Ascending aorta (tissue), 2 donors: ENCODE results near the gene BABAM2. TPM values are rescaled to one million over a fixed set of nuclear protein-coding genes. Genes with fewer than 3 reads are reported as not detected.
A peak's percentile ranks its signal among the peaks of the same experiment; 100 is the strongest.

Source experiments
- DNase-seq, 2 donors: peaks; one replicate each; pipeline ENCODE4 v3.0.0-alpha.2; 2019; ENCODE audit warnings: low spot score in 2 of 2
- H3K27ac ChIP-seq, 2 donors: fragments of 200-600 bp; sonication (generic); one replicate each; pipeline ENCODE4 v1.5.1; 2016 to 2017; ENCODE audit warnings: mild to moderate bottlenecking in 1 of 2
- H3K27me3 ChIP-seq: fragments of 200-600 bp; sonication (generic); one replicate; pipeline ENCODE4 v1.5.1; 2017
- H3K36me3 ChIP-seq, 2 donors: fragments of 200-600 bp; sonication (generic); one replicate each; pipeline ENCODE4 v1.5.1; 2016
- H3K4me1 ChIP-seq, 2 donors: fragments of 200-600 bp; sonication (generic); one replicate each; pipeline ENCODE4 v1.5.1; 2016 to 2017; ENCODE audit warnings: mild to moderate bottlenecking in 1 of 2
- H3K4me3 ChIP-seq, 2 donors: fragments of 200-600 bp; sonication (generic); one replicate each; pipeline ENCODE4 v1.5.1; 2016 to 2017; ENCODE audit warnings: mild to moderate bottlenecking in 1 of 2
- H3K9me3 ChIP-seq, 2 donors: fragments of 200-600 bp; sonication (generic); one replicate each; pipeline ENCODE4 v1.5.1; 2016
- intact Hi-C: fragments of 100-400 bp; cut with DNase I; formaldehyde crosslinking; loops from one replicate; pipeline ENCODE4 v1.15.1; 2023
- total RNA-seq: library from RNA; depleted of rRNA; stranded (reverse); fragments of >200 nt; gene quantifications from one replicate; pipeline ENCODE4 v1.1.0, GENCODE V29; 2016
- TF ChIP-seq, protein P1 (sequence below), 3 experiments: fragments of 200-600 bp in 2 of 3; fragments of 450-650 bp in 1 of 3; sonication (generic) in 2 of 3; IDR thresholded peaks; one replicate each; pipeline ENCODE4 v1.5.1; 2016 to 2019; ENCODE audit warnings: antibody characterized with exemption in 3 of 3, mild to moderate bottlenecking in 1 of 3, moderate library complexity in 1 of 3

The BABAM2 gene
- total RNA-seq, 1 donor from 2014 or later, result 19.6 TPM

DNA sequence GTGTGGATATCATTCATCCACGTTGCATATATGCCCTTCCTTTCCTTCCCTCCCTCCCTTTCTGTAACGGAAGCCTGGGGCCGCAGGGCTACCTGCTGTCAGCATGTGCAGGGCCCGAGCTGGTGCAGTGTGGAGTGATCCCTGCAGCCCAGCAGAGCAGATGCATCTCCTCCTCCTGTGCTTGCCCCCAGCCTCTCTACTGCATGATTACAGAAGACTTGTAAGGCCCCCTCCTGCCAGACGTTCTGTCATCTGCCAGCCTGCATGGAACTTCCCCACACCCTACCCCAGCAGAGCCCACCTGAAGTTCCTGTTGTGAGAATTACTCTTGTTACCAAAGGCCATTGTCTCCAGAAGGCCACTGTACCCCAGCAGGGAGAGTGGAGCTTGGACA is 434.6 kb downstream of the BABAM2 start:
- intact Hi-C loops, result no loop called here
- no peaks in the 10 kb centered on the region for H3K36me3 ChIP-seq
- H3K4me3 ChIP-seq, result no peak overlapping the region
- H3K4me1 ChIP-seq, result peaks cover 0 to 40% of the 10 kb centered on the region in 2 donors
- no peak for DNase-seq
- H3K27ac ChIP-seq, result no peak overlapping the region
- H3K9me3 ChIP-seq, result no peaks in the 10 kb centered on the region
- TF ChIP-seq, protein P1, sequence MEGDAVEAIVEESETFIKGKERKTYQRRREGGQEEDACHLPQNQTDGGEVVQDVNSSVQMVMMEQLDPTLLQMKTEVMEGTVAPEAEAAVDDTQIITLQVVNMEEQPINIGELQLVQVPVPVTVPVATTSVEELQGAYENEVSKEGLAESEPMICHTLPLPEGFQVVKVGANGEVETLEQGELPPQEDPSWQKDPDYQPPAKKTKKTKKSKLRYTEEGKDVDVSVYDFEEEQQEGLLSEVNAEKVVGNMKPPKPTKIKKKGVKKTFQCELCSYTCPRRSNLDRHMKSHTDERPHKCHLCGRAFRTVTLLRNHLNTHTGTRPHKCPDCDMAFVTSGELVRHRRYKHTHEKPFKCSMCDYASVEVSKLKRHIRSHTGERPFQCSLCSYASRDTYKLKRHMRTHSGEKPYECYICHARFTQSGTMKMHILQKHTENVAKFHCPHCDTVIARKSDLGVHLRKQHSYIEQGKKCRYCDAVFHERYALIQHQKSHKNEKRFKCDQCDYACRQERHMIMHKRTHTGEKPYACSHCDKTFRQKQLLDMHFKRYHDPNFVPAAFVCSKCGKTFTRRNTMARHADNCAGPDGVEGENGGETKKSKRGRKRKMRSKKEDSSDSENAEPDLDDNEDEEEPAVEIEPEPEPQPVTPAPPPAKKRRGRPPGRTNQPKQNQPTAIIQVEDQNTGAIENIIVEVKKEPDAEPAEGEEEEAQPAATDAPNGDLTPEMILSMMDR (IDR thresholded peaks at IDR 0.05), result no peak
- H3K27me3 ChIP-seq, result no peaks in the 10 kb centered on the region

DNA sequence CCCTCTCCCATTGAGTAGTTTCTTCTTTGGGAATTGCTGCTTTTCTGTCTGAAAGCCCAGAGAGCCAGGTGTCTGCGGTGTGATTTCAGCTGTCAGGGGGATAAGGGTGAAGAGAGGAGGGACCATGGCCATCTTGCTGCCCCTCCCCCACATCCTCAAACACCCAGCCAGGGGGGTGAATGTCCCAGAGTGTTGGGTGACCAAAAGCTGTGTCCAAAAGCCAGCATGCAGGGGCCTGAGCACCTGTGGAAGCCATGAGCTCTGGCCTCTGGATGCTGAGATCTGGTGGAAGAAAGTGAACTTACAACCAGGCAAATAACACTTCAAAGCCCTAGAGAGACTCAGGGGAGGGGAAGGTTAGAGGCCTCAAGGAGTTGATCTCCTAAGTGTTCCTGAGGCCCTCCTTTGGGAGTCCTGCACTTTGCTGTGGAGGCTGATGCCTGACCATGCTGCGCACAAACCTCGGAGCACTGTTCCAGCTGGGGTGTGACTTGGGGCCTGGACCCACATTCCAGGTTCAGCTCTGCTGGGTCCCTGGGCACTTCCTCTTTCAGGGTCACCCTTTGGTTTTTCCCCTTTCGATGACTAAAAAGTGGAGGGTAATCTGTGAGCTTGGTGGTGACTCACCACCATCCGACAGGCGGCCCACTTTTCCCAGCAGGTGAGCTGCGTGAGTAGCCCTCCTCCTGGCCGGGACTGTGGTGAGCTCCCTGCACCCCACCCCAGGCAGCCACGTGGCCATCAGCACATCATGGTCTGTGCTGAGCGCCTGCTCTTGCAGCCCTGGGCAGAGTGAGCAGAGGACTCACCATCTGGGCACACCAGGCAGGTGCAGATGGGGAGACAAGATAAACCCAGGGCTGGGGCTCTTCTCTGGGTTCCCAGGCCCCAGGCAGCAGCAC is 435.3 kb downstream of the BABAM2 start:
- Histone ChIP-seq H3K4me1 (peaks cover 0 to 40% of the 10 kb centered on the region in 2 donors), H3K9me3 (no peaks in the 10 kb centered on the region), H3K36me3 (no peaks in the 10 kb centered on the region), H3K27me3 (no peaks in the 10 kb centered on the region), H3K27ac (peak overlapping the region in 1 of 2 donors; percentile 32), H3K4me3 (no peak overlapping the region)
- intact Hi-C loops, result no loop called here
- TF ChIP-seq, protein P1 (IDR thresholded peaks at IDR 0.05), result no peak
- no peak for DNase-seq

DNA sequence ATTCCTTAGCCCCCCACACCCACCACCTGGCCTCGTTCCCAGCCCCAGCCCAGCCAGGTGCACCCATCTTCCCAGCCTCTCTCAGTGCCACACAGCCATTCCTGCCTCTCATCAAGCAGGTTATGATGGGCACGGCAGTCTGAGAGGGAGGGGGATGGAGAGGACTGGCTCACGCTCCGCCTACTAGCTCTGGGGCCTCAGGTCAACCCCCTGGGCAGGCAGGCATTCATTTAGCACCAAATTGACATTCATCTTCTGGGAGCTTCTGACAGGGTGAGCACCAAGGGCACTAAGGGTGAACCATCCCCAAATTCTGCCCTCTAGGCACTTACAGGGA is 435.9 kb downstream of the BABAM2 start:
- no peak for DNase-seq
- TF ChIP-seq, protein P1 (IDR thresholded peaks at IDR 0.05), result no peak
- Histone ChIP-seq H3K4me1 (peaks cover 0 to 39% of the 10 kb centered on the region in 2 donors), H3K36me3 (no peaks in the 10 kb centered on the region), H3K9me3 (no peaks in the 10 kb centered on the region), H3K27ac (peak overlapping the region; percentile 30 to 32), H3K4me3 (no peak overlapping the region), H3K27me3 (no peaks in the 10 kb centered on the region)
- intact Hi-C loops, result no loop called here

DNA sequence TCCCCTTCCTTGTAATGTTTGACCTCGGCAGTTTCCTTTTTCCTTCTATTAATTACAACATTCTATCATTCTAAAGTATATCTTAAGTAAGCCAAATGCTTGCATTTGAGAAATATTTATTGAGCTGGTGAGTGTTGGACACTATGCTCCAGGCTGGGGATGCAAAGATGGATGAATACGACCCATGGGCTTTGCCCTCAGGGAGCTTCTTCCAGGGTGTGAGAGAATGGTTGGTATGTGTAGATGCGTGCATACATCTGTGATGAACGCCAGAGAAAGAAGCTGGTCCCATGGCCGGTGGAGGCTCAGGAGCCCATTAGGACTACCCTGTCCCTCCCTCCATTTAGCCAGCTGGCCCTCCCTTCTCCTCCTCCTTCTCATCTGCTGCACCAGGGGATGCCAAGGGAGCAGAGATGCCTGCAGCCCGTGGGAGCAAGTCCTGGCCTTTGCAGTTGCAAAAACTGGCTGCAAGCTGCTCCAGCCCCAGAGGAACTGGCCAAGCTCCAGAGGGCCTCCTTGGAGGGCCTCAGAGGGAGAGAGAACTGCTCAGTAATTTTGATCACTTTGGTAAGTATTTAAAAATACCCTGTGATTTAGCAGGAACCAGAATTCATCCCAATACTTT is 436.5 kb downstream of the BABAM2 start:
- H3K36me3 ChIP-seq, result no peaks in the 10 kb centered on the region
- H3K27ac ChIP-seq, result peak overlapping the region; percentile 30 to 63
- H3K27me3 ChIP-seq, result no peaks in the 10 kb centered on the region
- H3K4me1 ChIP-seq, result peaks cover 0 to 35% of the 10 kb centered on the region in 2 donors
- no peak for DNase-seq
- TF ChIP-seq, protein P1 (IDR thresholded peaks at IDR 0.05), result no peak
- no peaks in the 10 kb centered on the region for H3K9me3 ChIP-seq
- H3K4me3 ChIP-seq, result no peak overlapping the region
- intact Hi-C loops, result no loop called here

DNA sequence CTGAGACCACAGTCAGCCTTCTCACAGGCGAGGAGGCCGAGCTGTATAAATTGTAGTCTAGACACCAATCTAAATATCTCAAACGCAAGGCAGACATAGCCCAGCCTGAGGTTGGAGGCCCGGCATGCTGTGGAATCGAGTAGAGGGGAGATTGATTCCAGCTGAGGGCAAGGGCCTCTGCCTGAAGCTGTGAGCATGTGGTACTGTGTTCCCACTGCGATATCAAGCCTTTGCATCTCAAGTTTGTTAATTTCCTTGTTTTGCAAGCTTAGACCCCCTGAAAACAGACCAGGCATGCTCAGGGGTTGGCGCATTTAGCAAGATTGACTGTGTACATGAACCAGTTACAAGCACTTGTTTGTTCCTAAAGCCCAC is 437.0 kb downstream of the BABAM2 start:
- Histone ChIP-seq H3K9me3 (no peaks in the 10 kb centered on the region), H3K4me1 (peaks cover 0 to 29% of the 10 kb centered on the region in 2 donors), H3K4me3 (no peak overlapping the region), H3K36me3 (no peaks in the 10 kb centered on the region), H3K27me3 (no peaks in the 10 kb centered on the region), H3K27ac (peak overlapping the region; percentile 30 to 63)
- TF ChIP-seq, protein P1 (IDR thresholded peaks at IDR 0.05), result no peak
- no peak for DNase-seq
- intact Hi-C loops, result no loop called here
